Progenitor cell of endocrine pancreas (in vitro differentiated cells): Measurements from ENCODE around the gene PRCD. TPM values are rescaled to one million over a fixed set of nuclear protein-coding genes. Genes with fewer than 3 reads are reported as not detected.
"Not testable (repeated sequence)": the region's sequence is repeated elsewhere in the genome, so short reads cannot be mapped to it uniquely, and the experiment has no call there.

Experiments
- DNase-seq: peaks from one replicate; pipeline ENCODE4 v3.0.0; 2021; ENCODE audit warnings: low spot score; ENCODE audit not compliant: unreplicated experiment
- H3K27ac Mint-ChIP-seq: 2 replicates; pipeline ENCODE4 v1.8.0; 2021; ENCODE audit warnings: mild to moderate bottlenecking, moderate library complexity, mixed read lengths
- H3K27me3 Mint-ChIP-seq: 2 replicates; pipeline ENCODE4 v1.8.0; 2021; ENCODE audit warnings: mixed read lengths
- H3K36me3 Mint-ChIP-seq: 2 replicates; pipeline ENCODE4 v1.8.0; 2022; ENCODE audit warnings: mixed read lengths; ENCODE audit not compliant: insufficient read depth
- H3K4me1 Mint-ChIP-seq: 2 replicates; pipeline ENCODE4 v1.8.0; 2021; ENCODE audit warnings: low read depth, mixed read lengths
- H3K4me3 Mint-ChIP-seq: 2 replicates; pipeline ENCODE4 v1.8.0; 2021; ENCODE audit warnings: low read depth, mild to moderate bottlenecking, moderate library complexity, mixed read lengths
- H3K9me3 Mint-ChIP-seq: 2 replicates; pipeline ENCODE4 v1.8.0; 2021; ENCODE audit warnings: low read depth, mixed read lengths
- CTCF ChIP-seq: fragments of 200-600 bp; sonication (generic); IDR thresholded peaks from one replicate; pipeline ENCODE4 v1.5.0; 2021; ENCODE audit warnings: antibody characterized with exemption, mild to moderate bottlenecking; ENCODE audit not compliant: unreplicated experiment
- total RNA-seq: library from RNA; stranded (reverse); gene quantifications from 2 replicates; pipeline ENCODE4 v1.2.1, GENCODE V29; 2021

The PRCD gene
- total RNA-seq, 1 donor from 2014 or later, result 0.86 TPM

GRCh38 chr17:76561799-76562268 is 22.0 kb downstream of the PRCD start:
- no peak overlapping the region for H3K4me3 Mint-ChIP-seq
- peaks cover 25% of the 10 kb centered on the region for H3K4me1 Mint-ChIP-seq
- no peaks in the 10 kb centered on the region for H3K9me3 Mint-ChIP-seq
- H3K27ac Mint-ChIP-seq, result peak overlapping the region; percentile 34
- H3K27me3 Mint-ChIP-seq, result no peaks in the 10 kb centered on the region
- DNase-seq, result no peak
- H3K36me3 Mint-ChIP-seq, result peaks cover 22% of the 10 kb centered on the region
- no peak for TF ChIP-seq CTCF

- H3K4me1 Mint-ChIP-seq, result peaks cover 29% of the 10 kb centered on the region
- no peak overlapping the region for H3K27ac Mint-ChIP-seq
- H3K9me3 Mint-ChIP-seq, result no peaks in the 10 kb centered on the region
- TF ChIP-seq CTCF, result no peak
- no peak for DNase-seq
- no peaks in the 10 kb centered on the region for H3K27me3 Mint-ChIP-seq
- H3K4me3 Mint-ChIP-seq, result no peak overlapping the region
- peaks cover 22% of the 10 kb centered on the region for H3K36me3 Mint-ChIP-seq
Observed at GRCh38 chr17:76562734-76563148, 22.9 kb downstream of the PRCD start.

DNA sequence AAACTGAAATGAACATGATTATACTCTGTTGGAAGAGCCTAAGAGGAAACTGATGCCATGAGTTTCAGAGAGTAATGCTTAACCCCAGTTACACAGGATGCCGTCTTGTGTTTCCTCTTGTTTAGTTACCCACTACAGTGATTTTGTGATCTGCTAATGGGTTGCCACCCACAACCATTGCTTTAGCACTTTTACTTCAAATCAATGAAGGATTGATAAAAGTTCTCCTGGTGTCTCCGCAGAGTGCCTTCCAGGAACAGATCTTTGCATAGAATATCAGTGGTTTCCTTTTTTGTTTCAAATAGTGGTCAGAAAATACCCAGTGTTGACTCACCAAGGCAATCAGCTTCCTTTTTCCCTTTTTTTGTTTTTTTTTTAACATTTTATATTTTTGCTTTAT is 23.5 kb downstream of the PRCD start:
- not testable (repeated sequence) for H3K27me3 Mint-ChIP-seq, H3K27ac Mint-ChIP-seq, H3K4me3 Mint-ChIP-seq, DNase-seq, H3K9me3 Mint-ChIP-seq
- peaks cover 31% of the 10 kb centered on the region for H3K4me1 Mint-ChIP-seq
- H3K36me3 Mint-ChIP-seq, result peaks cover 22% of the 10 kb centered on the region

GRCh38 chr17:76564991-76565727 is 25.3 kb downstream of the PRCD start:
- H3K27me3 Mint-ChIP-seq, H3K4me3 Mint-ChIP-seq, H3K9me3 Mint-ChIP-seq, DNase-seq: not testable (repeated sequence)
- Mint-ChIP-seq H3K36me3 (peaks cover 18% of the 10 kb centered on the region), H3K27ac (peak overlapping the region; percentile 31), H3K4me1 (peaks cover 23% of the 10 kb centered on the region)

DNA sequence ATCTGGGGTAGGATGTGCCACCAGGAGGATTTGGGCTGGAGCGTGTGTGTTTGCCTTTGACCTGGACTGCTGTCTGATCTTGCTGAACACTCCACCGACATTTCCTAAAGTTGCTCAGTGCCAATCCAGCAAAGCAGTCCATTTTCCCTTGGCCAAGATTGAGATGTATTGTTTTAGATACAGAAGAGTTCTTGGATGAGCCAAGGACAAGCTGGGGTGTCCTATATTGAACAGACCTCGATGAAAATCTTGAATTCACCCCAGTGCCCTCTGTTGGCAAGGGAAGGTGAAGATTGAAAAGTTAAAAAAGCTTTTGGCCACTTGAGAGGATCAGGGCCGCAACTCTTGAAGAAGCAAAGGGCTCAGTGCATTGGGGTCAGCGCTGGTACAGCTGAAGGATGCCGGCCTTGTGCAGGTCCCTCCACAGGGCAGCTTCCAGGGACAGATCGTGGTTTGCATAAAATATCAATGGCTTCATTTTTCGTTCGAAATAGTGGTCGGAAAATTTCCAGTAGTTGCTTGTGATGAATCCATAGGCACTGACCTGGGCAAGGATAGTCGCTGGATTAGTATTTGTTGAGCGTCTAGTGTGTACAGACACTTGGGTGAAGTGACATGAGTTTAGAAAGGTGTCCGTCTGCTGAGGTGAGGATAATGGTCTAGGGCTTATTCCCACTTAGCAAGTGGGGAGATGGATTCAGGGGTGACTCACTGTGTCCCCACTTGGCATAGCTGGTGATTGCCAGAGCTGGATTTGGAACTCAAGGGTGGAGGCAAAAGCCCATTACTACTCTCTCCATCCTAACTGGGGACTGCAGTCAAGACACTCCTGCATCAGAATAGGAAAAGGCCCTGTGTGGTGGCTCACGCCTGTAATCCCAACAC is 26.1 kb downstream of the PRCD start:
- H3K9me3 Mint-ChIP-seq, result no peaks in the 10 kb centered on the region
- H3K27ac Mint-ChIP-seq, result peak overlapping the region; percentile 31
- no peak for TF ChIP-seq CTCF
- H3K4me3 Mint-ChIP-seq, result no peak overlapping the region
- peaks cover 22% of the 10 kb centered on the region for H3K4me1 Mint-ChIP-seq
- no peaks in the 10 kb centered on the region for H3K27me3 Mint-ChIP-seq
- DNase-seq, result no peak
- peaks cover 16% of the 10 kb centered on the region for H3K36me3 Mint-ChIP-seq

DNA sequence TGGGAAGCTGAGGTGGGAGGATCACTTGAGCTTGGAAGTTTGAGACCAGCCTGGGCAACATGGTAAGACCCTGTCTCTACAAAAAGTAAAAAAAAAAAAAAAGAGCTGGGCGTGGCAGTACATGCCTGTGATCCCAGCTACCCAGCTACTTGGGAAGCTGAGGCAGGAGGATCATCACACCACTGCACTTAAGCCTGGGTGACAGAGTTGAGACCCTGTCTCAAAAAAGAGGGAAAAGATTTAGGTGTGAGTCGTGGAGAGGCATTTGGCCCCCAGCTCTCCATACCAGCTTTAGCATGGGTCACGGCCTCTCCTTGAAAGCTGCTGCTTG is 26.7 kb downstream of the PRCD start:
- Mint-ChIP-seq H3K27me3 (no peaks in the 10 kb centered on the region), H3K9me3 (no peaks in the 10 kb centered on the region), H3K36me3 (peaks cover 15% of the 10 kb centered on the region), H3K4me3 (no peak overlapping the region), H3K27ac (no peak overlapping the region), H3K4me1 (peaks cover 22% of the 10 kb centered on the region)
- no peak for DNase-seq
- TF ChIP-seq CTCF, result no peak
